ENCODE data around the gene ZBTB3.

- TF ChIP-seq GATA3 (IDR thresholded peaks at IDR 0.05; ENCODE audit: low read depth, low read length) (no peak), GATA2 (IDR thresholded peaks at IDR 0.05; ENCODE audit: low read depth, low read length) (no peak)
Observed at GRCh38 chr11:62708793-62709192, 45.2 kb downstream of the ZBTB3 start.

Data from SH-SY5Y (cell line).